KMS-11 (cell line): ENCODE measurements around the gene MED15.
"Not testable (repeated sequence)": the region's sequence is repeated elsewhere in the genome, so short reads cannot be mapped to it uniquely, and the experiment has no call there.

Source experiments
- H2AFZ ChIP-seq: fragments of 200-600 bp; sonication (generic); 2 replicates; pipeline ENCODE4 v1.6.1; 2016; ENCODE audit warnings: antibody characterized with exemption, mixed run types, low read depth
- H3K27ac ChIP-seq: fragments of 200-600 bp; sonication (generic); 2 replicates; pipeline ENCODE4 v1.6.1; 2016; ENCODE audit warnings: mild to moderate bottlenecking, mixed run types
- H3K27me3 ChIP-seq: fragments of 200-600 bp; sonication (generic); 2 replicates; pipeline ENCODE4 v1.6.1; 2017; ENCODE audit warnings: mild to moderate bottlenecking, low read depth, mixed run types, moderate library complexity; ENCODE audit not compliant: insufficient read depth
- H3K36me3 ChIP-seq: fragments of 200-600 bp; sonication (generic); 2 replicates; pipeline ENCODE4 v1.6.1; 2017; ENCODE audit warnings: mild to moderate bottlenecking, mixed run types; ENCODE audit not compliant: insufficient read depth
- H3K4me1 ChIP-seq: fragments of 200-600 bp; sonication (generic); 2 replicates; pipeline ENCODE4 v1.6.1; 2016; ENCODE audit warnings: mild to moderate bottlenecking, low read depth, mixed run types; ENCODE audit not compliant: poor library complexity, severe bottlenecking
- H3K4me2 ChIP-seq: fragments of 200-600 bp; sonication (generic); 2 replicates; pipeline ENCODE4 v1.7.0; 2016; ENCODE audit warnings: mild to moderate bottlenecking, mixed run types
- H3K4me3 ChIP-seq: fragments of 200-600 bp; sonication (generic); IDR thresholded peaks from 2 replicates; pipeline ENCODE4 v1.6.1; 2017; ENCODE audit warnings: low read depth, low read length, mixed read lengths; ENCODE audit not compliant: insufficient read depth
- H3K79me2 ChIP-seq: fragments of 200-600 bp; sonication (generic); 2 replicates; pipeline ENCODE4 v1.6.1; 2016; ENCODE audit warnings: low read depth, mixed run types; ENCODE audit not compliant: insufficient read depth
- H3K9ac ChIP-seq: fragments of 200-600 bp; sonication (generic); 2 replicates; pipeline ENCODE4 v1.6.1; 2016; ENCODE audit warnings: mild to moderate bottlenecking, mixed run types
- H4K20me1 ChIP-seq: fragments of 200-600 bp; sonication (generic); 2 replicates; pipeline ENCODE4 v1.6.1; 2016; ENCODE audit warnings: mild to moderate bottlenecking, mixed run types; ENCODE audit not compliant: insufficient read depth
- TF ChIP-seq, protein P1 (sequence below): fragments of 200-600 bp; sonication (generic); conservative IDR thresholded peaks from 2 replicates; pipeline ENCODE4 v1.6.1; 2017; ENCODE audit warnings: low read depth, mild to moderate bottlenecking, antibody characterized with exemption, low read length, moderate library complexity, mixed read lengths

MED15 gene

GRCh38 chr22:20466659-20467379 lies 40.6 kb upstream of the MED15 start:
- Histone ChIP-seq H3K79me2 (no peaks in the 10 kb centered on the region), H3K4me3 (no peak overlapping the region), H3K9ac (no peak overlapping the region), H3K36me3 (no peaks in the 10 kb centered on the region), H3K4me1 (peaks cover 19% of the 10 kb centered on the region), H2AFZ (no peak overlapping the region), H3K27me3 (no peaks in the 10 kb centered on the region), H3K27ac (no peak overlapping the region), H3K4me2 (no peak overlapping the region), H4K20me1 (no peaks in the 10 kb centered on the region)
- TF ChIP-seq, protein P1, sequence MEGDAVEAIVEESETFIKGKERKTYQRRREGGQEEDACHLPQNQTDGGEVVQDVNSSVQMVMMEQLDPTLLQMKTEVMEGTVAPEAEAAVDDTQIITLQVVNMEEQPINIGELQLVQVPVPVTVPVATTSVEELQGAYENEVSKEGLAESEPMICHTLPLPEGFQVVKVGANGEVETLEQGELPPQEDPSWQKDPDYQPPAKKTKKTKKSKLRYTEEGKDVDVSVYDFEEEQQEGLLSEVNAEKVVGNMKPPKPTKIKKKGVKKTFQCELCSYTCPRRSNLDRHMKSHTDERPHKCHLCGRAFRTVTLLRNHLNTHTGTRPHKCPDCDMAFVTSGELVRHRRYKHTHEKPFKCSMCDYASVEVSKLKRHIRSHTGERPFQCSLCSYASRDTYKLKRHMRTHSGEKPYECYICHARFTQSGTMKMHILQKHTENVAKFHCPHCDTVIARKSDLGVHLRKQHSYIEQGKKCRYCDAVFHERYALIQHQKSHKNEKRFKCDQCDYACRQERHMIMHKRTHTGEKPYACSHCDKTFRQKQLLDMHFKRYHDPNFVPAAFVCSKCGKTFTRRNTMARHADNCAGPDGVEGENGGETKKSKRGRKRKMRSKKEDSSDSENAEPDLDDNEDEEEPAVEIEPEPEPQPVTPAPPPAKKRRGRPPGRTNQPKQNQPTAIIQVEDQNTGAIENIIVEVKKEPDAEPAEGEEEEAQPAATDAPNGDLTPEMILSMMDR = no peak

DNA sequence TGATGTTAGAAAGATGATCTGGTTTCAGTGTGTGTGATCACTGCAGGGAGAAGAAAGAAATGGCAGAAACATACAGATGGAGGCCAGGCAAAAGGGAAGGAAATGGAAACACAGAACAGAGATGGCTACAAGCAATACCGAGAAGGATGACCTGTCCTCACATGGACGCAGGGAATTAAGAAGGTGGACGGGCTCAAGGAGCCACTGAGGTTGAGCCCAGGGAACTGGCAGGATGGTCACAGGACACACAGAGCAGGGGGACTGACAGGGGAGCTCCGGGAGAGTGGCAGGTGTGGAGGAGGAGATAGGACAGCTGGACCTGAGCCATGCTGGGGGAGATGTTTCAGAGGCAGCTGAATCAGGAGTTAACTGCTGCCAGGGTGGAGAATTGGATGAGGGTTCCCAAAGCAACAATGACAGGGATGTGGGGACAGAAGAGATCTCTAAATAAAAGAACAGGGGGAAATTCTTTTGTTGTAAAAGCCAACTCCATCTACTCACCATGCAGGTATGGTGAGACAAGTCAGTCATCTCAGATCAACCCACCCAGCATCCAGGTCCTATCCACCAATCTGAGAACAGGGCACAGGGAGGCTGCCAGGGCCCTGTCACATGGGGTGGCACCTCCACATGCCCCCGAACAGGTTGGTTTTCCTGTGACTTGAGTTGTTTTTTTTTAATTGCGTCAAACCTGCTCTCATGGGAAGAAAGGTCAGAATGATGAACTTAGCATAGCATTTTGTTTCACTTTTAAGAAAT lies 38.1 kb upstream of the MED15 start:
- no peaks in the 10 kb centered on the region for H3K79me2 ChIP-seq
- H3K9ac ChIP-seq = no peak overlapping the region
- H3K4me2 ChIP-seq = no peak overlapping the region
- H3K4me1 ChIP-seq = peaks cover 12% of the 10 kb centered on the region
- H3K27me3 ChIP-seq = no peaks in the 10 kb centered on the region
- H3K36me3 ChIP-seq = no peaks in the 10 kb centered on the region
- no peak overlapping the region for H3K27ac ChIP-seq
- H4K20me1 ChIP-seq = no peaks in the 10 kb centered on the region
- H3K4me3 ChIP-seq = no peak overlapping the region
- TF ChIP-seq, protein P1 = no peak
- no peak overlapping the region for H2AFZ ChIP-seq

DNA sequence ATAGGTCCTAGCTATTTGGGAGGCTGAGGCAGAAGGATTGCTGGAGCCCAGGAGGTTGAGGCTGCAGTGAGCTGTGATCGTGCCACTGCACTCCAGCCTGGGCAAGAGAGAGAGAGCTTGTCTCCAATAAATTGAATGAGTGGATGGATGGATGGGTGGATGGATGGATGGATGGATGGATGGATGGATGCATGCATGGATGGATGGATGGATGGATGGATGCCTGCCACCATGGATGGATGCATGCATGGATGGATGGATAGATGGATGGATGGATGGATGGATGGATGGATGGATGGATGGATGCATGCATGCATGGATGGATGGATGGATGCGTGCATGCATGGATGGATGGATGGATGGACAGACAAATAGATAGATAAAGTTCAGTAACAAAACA lies 36.9 kb upstream of the MED15 start:
- H3K9ac ChIP-seq = not testable (repeated sequence)

DNA sequence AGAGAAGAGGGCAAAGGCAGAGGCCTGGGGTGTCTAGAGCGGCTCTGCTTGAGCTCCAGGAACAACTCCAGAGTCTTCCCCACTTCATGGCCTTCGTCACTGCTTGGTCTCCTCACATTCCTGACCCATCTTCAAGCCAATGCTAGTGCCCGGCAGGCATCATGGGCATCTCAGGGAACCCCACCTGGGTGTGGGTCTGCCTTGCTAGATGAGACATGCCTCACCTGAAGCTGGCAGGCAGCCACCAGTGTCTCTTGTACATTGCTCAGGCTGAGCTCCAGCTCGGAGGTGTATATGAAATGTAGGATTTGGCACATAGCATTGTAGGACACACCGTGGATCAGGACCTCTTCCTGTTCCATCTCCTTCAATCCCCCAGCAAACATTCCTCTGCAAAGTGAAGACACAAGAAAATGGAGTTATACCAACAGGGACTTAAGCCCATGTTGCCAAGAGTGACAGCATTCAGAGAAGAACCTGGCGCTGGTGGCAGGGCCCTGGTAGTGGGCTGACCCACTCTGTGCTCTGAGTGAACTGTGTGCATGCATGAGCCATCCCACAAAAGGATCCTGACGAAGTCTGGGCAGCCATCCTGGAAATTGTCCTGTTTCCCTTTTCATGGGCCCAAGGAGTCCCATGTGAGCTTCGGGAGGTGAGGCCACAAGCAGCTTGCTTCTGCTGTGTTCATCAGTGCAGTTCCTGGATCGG lies 36.1 kb upstream of the MED15 start:
- H4K20me1 ChIP-seq = no peaks in the 10 kb centered on the region
- no peak overlapping the region for H2AFZ ChIP-seq
- H3K4me3 ChIP-seq = no peak overlapping the region
- no peak overlapping the region for H3K9ac ChIP-seq
- H3K27ac ChIP-seq = no peak overlapping the region
- H3K4me1 ChIP-seq = peaks cover 12% of the 10 kb centered on the region
- no peaks in the 10 kb centered on the region for H3K79me2 ChIP-seq
- H3K27me3 ChIP-seq = no peaks in the 10 kb centered on the region
- no peaks in the 10 kb centered on the region for H3K36me3 ChIP-seq
- TF ChIP-seq, protein P1 = no peak
- H3K4me2 ChIP-seq = no peak overlapping the region

More for the DNA sequence above, 36.9 kb upstream of the MED15 start:
- not testable (repeated sequence) for H3K27me3 ChIP-seq, H3K79me2 ChIP-seq, H3K4me2 ChIP-seq, H3K4me3 ChIP-seq, H3K27ac ChIP-seq, H3K36me3 ChIP-seq, H2AFZ ChIP-seq, H4K20me1 ChIP-seq
- H3K4me1 ChIP-seq = peaks cover 12% of the 10 kb centered on the region
